GM21529 (cell line): ENCODE data around the gene ERBB4.

Experiments
- ATAC-seq: cut with Tn5 transposase; IDR thresholded peaks from one replicate; pipeline ENCODE4 v1.9.1; 2021; ENCODE audit not compliant: unreplicated experiment

Gene ERBB4

DNA sequence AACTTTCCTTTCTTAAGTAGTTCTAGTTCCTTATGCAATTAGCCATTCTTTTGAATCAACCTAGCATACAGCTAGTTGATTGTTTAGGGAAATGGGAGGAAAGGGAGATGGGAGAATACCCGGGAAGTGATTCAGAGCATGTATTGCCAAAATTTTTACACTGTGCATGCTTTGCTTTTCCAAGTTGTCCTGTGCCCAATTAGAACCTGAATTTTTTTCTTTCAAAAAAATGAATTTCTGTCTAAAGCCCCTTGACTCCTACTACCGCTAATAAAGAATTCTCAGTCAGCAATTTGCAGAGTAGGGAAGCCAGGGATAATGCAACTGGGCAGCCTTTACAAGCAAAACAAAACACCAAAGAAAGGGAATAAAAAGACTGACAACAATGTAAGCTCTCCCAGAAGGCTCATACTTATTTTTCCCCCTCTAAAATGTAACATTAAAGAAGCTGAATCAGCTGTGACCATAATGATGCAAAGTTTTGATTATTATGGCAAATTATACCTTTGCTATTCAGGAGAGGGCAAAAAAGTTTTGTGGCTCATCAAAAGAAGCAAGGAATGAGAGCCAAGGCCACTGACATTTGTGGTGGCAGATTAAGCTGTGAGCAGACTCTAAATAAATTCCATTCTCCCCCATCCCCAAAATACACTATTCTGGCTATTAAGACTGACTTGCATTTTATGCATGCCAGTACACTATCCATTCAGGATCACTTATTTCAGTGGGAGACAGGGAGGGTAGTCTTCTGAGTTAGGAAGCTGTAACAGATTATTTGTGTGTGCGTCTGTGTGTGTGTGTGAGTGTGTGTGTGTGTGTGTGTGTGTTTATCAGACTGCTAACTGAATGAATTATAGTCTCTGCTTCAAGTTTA, 174.3 kb downstream of the ERBB4 start:
- no peak for ATAC-seq

DNA sequence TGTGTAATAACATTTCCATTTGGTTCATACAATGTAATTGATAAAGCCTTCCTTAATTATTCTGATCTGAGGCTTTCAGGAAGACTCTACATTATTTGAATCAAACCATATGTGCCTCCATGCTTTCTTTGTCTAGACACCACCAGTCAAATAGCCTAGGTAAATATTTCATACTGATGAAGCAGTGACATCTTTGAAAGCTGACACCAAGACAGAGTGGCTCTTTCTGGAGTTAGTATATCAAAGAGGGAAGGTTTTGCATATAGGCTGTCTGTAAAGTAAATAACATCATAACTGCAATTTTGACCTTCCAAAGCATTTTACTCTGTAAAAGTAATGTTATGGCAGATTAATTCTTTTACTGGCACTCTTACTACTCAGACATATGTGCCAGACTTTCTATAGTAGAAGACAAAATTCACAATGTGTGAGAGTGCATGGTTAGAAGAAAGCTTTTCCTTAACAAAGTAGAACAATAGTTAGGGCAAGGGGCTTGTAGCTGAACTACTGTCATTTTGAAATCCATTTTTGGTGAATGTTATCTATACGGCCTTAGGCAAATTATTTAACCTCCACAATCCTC, 177.3 kb downstream of the ERBB4 start:
- no peak for ATAC-seq

DNA sequence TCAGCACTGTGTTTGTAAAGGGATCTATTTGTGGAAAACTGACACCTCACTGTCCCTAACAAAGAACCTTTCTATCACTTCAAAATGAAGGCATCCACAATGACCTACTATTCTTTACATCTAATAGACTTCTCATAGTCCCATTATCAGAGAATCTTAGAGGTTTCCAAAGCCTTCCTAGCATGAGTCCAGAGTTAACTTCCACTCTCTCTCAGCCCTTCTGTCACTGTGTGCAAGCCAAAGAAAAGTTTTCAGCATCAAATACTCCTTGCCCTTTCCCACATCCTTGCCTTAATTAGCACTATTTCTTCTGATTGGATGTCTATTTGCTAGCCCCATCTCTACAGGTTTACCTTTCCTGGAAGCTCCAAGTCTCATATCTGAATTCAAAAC, 178.5 kb downstream of the ERBB4 start:
- ATAC-seq, result no peak

DNA sequence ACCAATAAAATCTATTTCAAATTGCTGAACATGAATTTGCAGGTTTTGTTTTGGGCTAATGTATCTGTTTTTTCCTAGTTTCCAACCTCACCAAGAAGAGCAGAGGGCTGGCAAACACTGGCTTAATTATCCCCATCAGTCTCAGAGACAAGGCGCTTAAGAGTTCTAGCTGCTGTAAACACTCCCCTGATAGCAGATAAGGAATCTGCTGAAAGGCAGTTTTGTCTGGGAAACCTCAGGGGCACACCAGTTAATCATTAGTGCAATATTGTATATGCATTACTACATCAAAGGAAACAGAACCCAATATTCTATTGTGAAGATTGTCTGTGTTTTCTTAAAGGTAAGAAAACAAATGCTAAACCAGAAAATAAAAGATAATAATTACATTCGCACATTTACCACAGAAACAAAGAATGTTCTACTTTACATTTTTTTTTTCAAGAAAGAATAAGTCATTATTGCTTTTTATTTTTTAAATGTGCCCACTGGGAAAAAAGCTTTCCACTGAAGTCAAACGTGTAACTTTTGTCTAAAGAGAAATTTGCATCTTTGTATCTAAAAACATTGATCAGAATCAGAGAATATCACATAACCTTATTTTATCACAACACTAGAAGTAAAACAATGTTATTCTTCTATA, 179.1 kb downstream of the ERBB4 start:
- no peak for ATAC-seq

DNA sequence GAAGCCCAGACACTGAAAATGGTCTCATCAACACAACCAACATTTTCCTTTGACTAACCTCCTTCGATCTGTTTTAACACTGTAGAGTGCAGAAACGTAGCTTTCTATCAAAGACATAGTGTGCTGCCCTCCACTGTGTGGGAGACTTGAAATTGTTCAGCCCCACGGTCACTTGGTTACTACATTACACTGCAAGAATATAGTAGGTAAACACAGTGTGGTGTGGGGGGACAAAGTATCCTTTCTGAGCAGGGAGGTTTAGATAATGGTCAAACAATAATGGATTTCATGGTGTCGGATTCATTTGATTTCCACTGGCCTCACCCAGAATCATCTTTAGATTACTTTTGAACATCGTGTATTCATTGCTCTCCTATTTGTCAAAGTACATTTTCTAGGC, 181.0 kb downstream of the ERBB4 start:
- ATAC-seq, result no peak

DNA sequence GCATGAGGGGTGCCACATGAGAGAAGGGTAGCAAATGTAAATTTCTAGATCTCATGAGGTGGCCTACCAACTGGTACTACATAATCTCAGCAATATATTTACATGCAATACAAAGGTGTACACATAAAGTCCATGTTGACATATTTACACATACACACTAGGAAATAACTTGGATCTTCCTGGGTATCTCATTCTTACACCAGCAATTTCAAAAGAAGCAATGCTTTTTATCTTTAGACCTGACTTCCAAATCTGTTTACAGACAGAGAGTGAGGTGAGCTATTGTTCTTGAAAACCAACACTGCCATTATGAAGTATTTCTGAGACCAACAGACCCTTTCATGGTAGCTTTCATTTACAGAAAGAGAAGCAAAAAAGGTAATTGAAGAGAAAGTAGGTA, 184.2 kb downstream of the ERBB4 start:
- no peak for ATAC-seq

DNA sequence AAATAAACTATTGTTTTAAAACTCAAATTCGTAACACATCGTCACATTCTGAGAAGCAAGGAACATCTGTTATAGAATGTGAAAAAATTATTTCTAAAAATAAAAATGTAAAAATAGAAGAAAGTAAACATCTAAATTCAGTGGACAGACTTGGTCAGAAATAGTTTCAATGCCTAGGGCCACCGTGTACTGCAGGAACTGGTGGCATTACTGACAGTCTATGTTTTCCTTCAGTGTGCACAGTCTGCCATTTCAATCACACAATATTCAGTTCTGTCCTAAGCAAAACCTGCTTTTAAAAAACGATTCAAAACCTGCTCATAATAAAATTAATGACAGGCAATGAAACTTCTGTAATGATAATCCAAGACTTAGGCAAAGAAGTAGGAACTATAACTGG, 190.1 kb downstream of the ERBB4 start:
- ATAC-seq, result no peak

DNA sequence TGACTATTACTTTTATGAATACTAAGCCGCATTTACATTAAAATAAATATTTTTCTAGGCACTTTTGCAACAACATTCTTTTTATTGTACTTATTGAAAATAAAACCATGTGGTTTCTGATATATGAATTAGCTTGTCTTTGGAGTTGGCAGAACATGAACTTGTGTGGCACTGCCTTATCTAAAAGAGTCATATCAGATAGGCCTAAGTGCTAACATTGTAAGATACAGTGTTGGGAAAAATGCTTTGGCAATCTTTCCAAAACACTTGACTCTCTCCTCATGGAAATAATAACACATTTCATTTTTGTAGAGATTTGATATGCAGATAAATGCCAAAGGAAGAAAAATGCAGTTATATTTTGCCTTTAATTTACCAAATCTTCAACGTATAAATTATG, 191.7 kb downstream of the ERBB4 start:
- no peak for ATAC-seq

DNA sequence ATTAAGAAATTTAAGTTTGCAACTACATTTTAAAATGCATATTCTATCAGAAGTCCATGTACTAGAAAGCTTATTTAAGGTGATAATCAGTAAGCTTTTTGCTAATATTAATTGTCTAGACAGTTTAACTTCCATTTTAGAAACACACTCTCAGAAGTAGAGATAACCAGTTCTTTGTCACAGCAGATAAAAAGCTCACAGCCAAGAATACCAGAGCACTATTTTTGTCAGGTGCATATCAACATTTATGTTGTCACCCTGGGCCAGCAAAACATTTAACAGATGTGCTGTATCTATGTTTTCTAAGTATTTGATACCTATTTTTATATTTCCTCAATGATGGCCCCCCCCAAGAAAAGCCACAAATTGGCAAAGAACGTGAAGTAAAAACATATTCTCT, 192.6 kb downstream of the ERBB4 start:
- no peak for ATAC-seq

DNA sequence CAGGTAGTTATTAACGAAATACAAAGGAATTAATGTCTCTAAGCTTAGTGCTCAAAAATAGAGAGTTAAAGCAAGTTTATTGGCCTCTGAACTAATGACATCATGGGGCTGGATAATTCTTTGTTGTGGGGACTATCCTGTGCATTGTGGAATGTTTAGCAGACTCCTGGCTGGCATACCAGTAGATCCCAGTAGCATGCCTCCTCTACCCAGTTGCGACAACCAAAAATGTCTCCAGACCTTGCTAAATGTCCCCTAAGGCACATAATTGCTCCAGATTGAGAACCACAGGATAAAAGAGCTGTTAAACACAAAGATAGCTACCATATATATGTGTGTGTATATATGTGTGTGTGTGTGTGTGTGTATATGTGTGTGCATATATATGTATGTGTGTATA, 194.5 kb downstream of the ERBB4 start:
- no peak for ATAC-seq

DNA sequence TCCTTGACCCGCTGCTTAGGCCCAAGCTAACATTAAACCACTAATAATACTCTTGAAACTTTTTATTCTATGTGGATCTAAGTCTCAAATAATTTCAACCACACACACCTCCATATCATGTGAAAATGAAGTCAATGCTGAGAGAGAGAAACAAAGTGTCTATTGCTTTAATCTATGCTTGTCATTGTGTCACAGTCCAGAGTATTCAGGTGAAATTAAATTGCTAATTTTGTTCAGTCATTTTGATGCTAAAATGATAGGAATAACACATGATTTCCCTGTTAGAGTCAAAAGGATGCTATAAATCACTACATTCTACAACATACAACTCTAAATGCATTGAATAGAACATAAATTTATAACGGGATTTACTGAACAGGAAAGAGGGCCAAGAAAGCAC, 195.4 kb downstream of the ERBB4 start:
- no peak for ATAC-seq

DNA sequence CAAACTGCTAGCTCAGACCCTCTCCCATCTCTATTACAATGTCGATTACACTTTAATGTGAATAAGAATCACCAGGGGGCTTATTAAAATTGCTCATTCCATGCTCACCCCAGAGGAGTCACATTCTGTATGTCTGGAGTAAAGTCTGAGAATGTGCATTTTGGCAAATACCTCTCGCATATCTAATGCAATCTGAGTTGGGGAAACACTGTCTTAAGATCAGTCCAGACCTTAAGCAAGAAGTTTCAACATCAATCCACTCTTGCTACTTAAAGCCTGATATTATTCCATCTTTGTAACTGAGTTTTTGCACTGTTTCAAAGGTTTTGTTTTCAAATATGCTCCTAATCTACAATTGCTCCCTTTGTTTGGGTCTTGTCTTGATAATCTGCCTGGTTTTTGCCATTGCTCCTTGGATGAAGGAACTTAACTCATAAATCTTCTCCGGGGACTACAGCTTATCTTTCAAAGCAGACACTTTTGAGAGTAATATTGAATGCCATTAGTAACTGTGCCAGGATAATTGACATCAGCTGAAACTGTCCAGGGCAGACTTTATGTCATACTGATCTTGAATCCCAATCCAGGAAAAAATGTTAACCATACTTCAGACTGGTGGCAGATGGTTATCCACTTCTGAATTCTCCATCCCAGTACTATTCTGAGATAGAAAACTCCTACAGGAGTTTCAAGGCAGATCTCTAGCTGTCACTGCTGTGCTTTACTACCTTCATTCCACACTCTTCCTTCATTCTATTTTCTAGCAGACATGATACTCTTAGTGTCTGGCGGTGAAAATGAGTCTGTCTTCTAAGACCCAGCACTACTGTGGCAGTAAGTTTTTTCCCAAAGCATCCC, 200.9 kb downstream of the ERBB4 start:
- no peak for ATAC-seq

DNA sequence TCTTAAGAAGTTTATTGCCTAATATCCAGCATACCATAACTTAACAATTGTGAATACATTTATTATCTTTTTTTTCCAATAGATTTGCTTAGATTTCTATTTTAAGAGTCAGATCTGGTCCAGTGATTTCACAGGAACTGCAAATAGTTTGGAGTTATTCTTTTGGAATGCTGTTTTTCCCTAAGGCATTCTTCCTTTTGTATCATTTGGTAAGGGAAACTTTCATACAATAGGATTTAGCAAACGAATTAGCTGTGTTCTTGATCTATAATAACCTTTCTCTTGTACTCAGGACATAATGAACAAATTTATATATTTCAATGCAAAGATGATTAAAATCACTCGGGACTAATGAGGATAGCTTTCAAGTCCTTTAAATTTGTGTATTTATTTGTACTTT, 201.6 kb downstream of the ERBB4 start:
- ATAC-seq, result no peak

DNA sequence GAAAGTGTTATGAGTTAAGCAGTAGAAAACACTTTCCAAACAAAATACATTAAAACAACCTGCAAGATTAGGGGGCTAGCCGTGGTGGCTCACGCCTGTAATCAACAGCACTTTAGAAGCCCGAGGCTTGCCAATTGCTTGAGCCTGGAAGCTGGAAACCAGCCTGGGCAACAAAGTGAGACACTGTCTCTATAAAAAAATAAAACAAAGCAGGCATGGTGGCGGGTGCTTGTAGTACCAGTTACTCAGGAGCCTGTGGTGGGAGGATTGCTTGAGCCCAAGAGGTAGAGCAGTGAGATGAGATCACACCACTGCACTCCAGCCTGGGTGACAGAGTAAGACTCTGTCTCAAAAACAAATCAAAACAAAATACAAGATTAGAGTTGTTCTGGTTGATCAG, 208.3 kb downstream of the ERBB4 start:
- ATAC-seq, result no peak

DNA sequence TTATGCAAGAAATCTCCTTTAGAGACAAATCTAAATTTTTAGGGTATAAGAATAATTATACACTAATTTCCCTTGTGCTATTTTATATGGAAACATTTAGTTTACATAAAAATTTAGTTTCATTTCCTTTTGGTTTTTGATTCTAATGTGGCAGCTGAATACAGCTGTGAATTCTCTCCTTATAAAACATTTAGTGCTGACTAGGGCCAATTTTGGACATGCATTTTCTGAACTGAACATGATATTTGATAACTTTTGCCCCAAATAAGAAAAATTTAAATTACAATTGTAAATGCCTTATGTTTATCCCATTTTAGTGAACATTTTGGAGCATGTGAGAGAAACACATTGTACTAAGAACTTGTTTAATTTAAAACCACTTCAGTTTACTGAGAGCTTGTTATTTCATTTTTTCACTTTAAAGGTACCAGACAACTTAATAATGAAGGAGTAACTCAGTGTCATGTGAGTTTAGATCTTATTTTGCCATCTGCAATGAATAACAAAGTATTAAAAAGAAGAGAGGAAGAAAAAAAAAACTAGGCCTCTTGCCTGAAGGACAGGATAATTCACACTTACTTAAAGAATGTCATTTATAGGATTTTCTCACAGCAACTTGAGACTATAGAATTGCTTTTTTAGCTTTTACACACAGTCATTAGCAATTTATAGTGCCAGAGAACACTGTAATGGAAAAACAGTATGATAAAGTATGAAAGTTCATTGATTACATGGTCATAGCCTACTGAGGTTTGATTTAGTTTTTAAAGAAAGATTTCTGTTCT, 209.7 kb downstream of the ERBB4 start:
- no peak for ATAC-seq

DNA sequence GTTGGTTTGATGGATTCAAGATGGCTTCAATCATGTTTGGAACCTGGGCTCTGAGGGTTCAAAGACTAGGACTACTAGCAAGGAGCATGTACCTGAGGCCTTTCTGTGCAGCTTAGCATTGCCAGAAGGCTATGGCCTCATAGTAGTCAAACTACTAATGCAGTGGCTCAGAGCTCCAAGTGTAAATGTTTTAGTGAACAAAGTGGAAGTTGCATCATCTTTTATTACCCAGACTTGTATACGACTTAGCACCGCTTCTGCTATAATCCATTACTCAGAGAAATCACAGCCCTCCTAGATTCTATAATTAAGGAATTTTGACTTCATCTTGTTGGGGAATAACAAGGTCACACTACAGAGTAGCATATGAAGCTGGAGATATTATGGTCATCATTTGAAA, 210.5 kb downstream of the ERBB4 start:
- no peak for ATAC-seq

DNA sequence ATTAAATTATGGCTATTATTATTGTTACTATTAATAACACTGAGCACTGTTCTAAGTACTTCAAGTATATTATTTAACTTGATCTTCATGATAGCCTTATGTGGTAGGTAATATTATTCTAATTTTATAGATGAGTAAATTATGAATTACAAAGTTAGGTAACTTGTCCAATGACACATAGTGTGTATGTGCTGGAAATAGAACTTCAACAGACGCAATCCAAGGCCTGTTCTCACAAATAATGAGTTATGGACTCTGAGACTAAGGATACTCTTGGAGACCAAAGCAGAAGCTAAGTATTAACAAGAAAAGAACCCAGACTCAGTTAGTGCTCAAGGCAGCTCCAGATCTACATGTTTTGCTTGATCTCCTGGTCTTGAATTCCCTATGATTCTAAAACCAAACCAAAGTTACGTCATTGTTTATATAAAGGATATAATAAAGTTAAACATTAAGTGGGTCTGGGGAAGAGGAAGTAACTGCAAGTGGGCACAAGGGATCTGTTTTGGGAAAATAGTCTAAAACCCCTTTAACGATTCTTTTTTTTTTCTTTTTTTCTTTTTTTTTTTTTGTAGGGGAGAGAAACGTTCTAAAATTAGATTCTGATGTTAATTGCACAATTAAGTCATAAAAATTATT, 211.3 kb downstream of the ERBB4 start:
- ATAC-seq, result no peak

DNA sequence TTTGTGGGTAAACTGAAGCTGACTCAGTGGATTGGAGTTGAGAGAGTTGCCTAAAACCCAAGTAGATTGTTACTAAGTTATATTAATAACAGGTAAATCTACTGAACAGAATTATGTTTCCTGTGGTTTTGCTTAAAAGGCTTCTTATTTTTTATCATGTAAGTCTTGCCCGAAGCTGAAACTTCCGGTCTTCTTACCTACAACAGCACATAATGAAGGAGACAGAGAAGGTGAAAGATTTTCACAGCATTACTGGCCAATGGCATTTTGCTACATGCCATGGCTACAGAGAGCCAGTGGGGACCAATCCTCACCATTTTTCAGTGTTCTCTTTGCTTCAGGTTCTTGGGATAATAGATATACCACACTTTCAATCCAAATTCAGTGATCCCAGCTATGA, 220.0 kb downstream of the ERBB4 start:
- ATAC-seq, result no peak

DNA sequence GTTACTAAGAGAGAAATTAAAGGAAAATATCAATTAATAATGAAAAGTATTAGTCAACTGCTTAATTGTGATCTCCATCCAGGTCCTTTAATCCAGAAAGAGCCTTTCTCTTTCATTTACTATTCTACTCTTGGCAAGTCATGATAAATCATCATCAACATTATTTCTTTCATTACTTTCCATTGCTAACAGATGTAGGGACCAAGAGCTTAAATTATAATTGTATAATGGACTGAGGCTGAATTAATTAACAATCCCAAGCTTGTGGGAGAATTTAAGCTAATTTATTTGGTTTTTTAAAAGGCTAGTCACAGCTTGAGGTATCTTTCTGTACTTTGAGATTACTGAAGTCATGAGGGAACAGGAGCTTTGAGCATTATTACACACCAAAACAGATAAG, 223.9 kb downstream of the ERBB4 start:
- ATAC-seq, result no peak

DNA sequence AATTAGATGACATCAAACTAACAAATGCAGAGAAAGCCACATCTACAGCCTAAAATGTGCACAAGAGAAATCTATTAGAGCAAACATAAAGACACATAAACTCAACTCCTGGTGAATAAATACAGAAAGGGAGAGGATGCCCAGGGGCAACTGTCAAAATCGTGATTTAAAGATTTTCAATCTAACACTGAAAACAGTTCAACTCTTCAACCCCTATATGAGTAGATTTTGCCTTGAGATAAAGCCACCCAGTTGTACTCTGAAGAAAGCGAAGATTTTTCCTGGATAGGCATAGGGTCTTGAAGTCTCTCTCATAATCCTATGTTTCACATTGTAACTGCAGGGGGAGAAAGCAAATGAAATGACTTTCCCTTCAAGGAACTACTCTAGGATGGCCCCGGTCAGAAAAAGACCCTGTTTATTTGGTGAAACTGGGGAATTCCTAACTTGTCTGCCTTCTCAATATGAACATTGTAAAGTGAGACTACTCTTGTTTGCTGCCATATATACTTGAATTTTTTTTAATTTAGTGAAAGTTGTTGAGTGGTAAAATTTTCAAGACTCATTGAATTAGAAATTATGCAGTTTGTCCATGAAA, 226.7 kb downstream of the ERBB4 start:
- no peak for ATAC-seq
